Spleen (tissue), 7 donors: Measurements from ENCODE around the gene NACC1.

Experiments used
- POLR2A ChIP-seq, 3 donors: fragments of 450-650 bp; IDR thresholded peaks; one replicate each; pipeline ENCODE4 v1.5.1; 2017; ENCODE audit warnings: antibody characterized with exemption in 3 of 3, mild to moderate bottlenecking in 1 of 3
- POLR2AphosphoS5 ChIP-seq, 3 donors: sonication (generic); formaldehyde crosslinking; IDR thresholded peaks; one replicate each; pipeline ENCODE4 v1.5.1; 2017; ENCODE audit warnings: antibody characterized with exemption in 3 of 3
- TF ChIP-seq, protein P1 (sequence below), 11 experiments: fragments of 200-600 bp in 7 of 11; fragments of 450-650 bp in 4 of 11; sonication (generic) in 4 of 11; IDR thresholded peaks in 8 of 11; conservative IDR thresholded peaks in 3 of 11; 1 replicate in 7 of 11; 2 replicates in 4 of 11; pipeline versions ENCODE4 v1.4.0 to v1.8.0; 2016 to 2021; ENCODE audit warnings: antibody characterized with exemption in 11 of 11, inconsistent platforms in 4 of 11, mild to moderate bottlenecking in 1 of 11
- donor health status: DM: no; HTN: no; CAD: no; lungs with moderate emphysema.
- donor health status: DM: no; HTN: no; CAD: no.
- donor health status: DM: no; HTN: no; CAD: no.

DNA sequence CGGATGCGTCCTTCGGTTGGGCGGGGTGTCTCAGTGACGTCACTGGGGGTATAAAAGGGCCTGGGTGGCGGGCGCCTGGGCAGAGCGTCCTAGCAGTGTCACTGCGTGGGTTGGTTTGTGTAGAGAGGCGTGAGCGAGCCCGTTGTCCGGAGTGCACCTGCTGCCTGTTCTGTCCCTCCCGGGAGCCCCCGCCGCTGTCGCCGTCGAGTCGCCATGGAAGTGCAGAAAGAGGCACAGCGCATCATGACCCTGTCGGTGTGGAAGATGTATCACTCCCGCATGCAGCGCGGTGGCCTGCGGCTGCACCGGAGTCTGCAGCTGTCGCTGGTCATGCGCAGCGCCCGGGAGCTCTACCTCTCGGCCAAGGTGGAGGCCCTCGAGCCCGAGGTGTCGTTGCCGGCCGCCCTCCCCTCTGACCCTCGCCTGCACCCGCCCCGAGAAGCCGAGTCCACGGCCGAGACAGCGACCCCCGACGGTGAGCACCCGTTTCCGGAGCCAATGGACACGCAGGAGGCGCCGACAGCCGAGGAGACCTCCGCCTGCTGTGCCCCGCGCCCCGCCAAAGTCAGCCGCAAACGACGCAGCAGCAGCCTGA is 35.0 kb downstream of the NACC1 start:
- TF ChIP-seq, protein P1, sequence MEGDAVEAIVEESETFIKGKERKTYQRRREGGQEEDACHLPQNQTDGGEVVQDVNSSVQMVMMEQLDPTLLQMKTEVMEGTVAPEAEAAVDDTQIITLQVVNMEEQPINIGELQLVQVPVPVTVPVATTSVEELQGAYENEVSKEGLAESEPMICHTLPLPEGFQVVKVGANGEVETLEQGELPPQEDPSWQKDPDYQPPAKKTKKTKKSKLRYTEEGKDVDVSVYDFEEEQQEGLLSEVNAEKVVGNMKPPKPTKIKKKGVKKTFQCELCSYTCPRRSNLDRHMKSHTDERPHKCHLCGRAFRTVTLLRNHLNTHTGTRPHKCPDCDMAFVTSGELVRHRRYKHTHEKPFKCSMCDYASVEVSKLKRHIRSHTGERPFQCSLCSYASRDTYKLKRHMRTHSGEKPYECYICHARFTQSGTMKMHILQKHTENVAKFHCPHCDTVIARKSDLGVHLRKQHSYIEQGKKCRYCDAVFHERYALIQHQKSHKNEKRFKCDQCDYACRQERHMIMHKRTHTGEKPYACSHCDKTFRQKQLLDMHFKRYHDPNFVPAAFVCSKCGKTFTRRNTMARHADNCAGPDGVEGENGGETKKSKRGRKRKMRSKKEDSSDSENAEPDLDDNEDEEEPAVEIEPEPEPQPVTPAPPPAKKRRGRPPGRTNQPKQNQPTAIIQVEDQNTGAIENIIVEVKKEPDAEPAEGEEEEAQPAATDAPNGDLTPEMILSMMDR (IDR thresholded peaks at IDR 0.05 in 8 of 11, conservative IDR thresholded peaks at IDR 0.05 in 3 of 11) = peak in 8 of 11 experiments; percentile 8 to 50 (median 22)
- TF ChIP-seq POLR2AphosphoS5 (IDR thresholded peaks at IDR 0.05) = peak; percentile 100
- peak; percentile 100 for TF ChIP-seq POLR2A (IDR thresholded peaks at IDR 0.05)
